WTC11 (cell line): ENCODE measurements around the gene SP3. TPM values are rescaled to one million over a fixed set of nuclear protein-coding genes. Genes with fewer than 3 reads are reported as not detected.

Source experiments
- ATAC-seq: fragments of 200-7000 bp; cut with Tn5 transposase; 2 replicates; pipeline ENCODE4 v1.10.0; 2021; ENCODE audit warnings: mild to moderate bottlenecking, moderate library complexity
- Bru-seq: library from RNA; stranded (reverse); fragments of 400-500 nt; gene quantifications from one replicate; lab custom pipeline; 2021; lab: Mats Ljungman, UMichigan
- CTCF ChIA-PET: fragments of 300-600 bp; sonication (Branson Sonifier 250); formaldehyde crosslinking; loops from one replicate; lab custom pipeline; 2021; ENCODE audit warnings: antibody characterized with exemption; lab: Charles Lee
- POLR2A ChIA-PET: fragments of 350-600 bp; sonication (Branson Sonifier 250); formaldehyde crosslinking; loops from one replicate; lab custom pipeline; 2021; ENCODE audit warnings: antibody characterized with exemption; lab: Charles Lee
- DNase-seq: peaks from one replicate; pipeline ENCODE4 v3.0.0; 2021; ENCODE audit warnings: low spot score
- H3K27ac Mint-ChIP-seq: 2 replicates; pipeline ENCODE4 v1.8.0; 2021; ENCODE audit warnings: mixed read lengths
- H3K27me3 Mint-ChIP-seq: 2 replicates; pipeline ENCODE4 v1.8.0; 2021; ENCODE audit warnings: low read depth, mild to moderate bottlenecking, moderate library complexity, mixed read lengths
- H3K36me3 Mint-ChIP-seq: 2 replicates; pipeline ENCODE4 v1.8.0; 2021; ENCODE audit warnings: mixed read lengths
- H3K4me1 Mint-ChIP-seq: 2 replicates; pipeline ENCODE4 v1.8.0; 2022; ENCODE audit warnings: mixed read lengths
- H3K4me3 Mint-ChIP-seq: 2 replicates; pipeline ENCODE4 v1.8.0; 2021; ENCODE audit warnings: mild to moderate bottlenecking, moderate library complexity, mixed read lengths
- H3K9me3 Mint-ChIP-seq: 2 replicates; pipeline ENCODE4 v1.8.0; 2021; ENCODE audit warnings: mixed read lengths
- CBFB ChIP-seq: sonication (generic); formaldehyde crosslinking; IDR thresholded peaks from 2 replicates; pipeline ENCODE4 v1.8.1; 2022; ENCODE audit warnings: mild to moderate bottlenecking, low read depth, missing genetic modification reagents
- FOXJ3 ChIP-seq: sonication (generic); formaldehyde crosslinking; IDR thresholded peaks from 2 replicates; pipeline ENCODE4 v1.9.0; 2021; ENCODE audit warnings: missing genetic modification reagents, mild to moderate bottlenecking, borderline replicate concordance
- KAT7 ChIP-seq: sonication (generic); formaldehyde crosslinking; IDR thresholded peaks from 2 replicates; pipeline ENCODE4 v1.8.1; 2023; ENCODE audit warnings: missing genetic modification reagents, mild to moderate bottlenecking, borderline replicate concordance
- MXD4 ChIP-seq: fragments of 250-450 bp; sonication (Bioruptor Pico); IDR thresholded peaks from 2 replicates; pipeline ENCODE4 v1.8.0; 2021; ENCODE audit warnings: mild to moderate bottlenecking, moderate library complexity, borderline replicate concordance
- NR1H2 ChIP-seq: sonication (generic); formaldehyde crosslinking; IDR thresholded peaks from 2 replicates; pipeline ENCODE4 v1.9.0; 2021; ENCODE audit warnings: mild to moderate bottlenecking, moderate library complexity, missing genetic modification reagents
- RELA ChIP-seq: sonication (generic); formaldehyde crosslinking; IDR thresholded peaks from 2 replicates; pipeline ENCODE4 v1.8.1; 2022; ENCODE audit warnings: missing genetic modification reagents, mild to moderate bottlenecking, borderline replicate concordance
- SMAD3 ChIP-seq: sonication (generic); formaldehyde crosslinking; IDR thresholded peaks from 2 replicates; pipeline ENCODE4 v1.8.0; 2022; ENCODE audit warnings: missing genetic modification reagents, mild to moderate bottlenecking, borderline replicate concordance
- TEAD4 ChIP-seq: sonication (generic); formaldehyde crosslinking; IDR thresholded peaks from 2 replicates; pipeline ENCODE4 v1.8.0; 2022; ENCODE audit warnings: mild to moderate bottlenecking, missing genetic modification reagents
- ZNF219 ChIP-seq: sonication (generic); formaldehyde crosslinking; IDR thresholded peaks from 2 replicates; pipeline ENCODE4 v1.8.0; 2023; ENCODE audit warnings: missing genetic modification reagents, mild to moderate bottlenecking, borderline replicate concordance
- ZNF232 ChIP-seq: sonication (generic); formaldehyde crosslinking; IDR thresholded peaks from 2 replicates; pipeline ENCODE4 v1.8.0; 2022; ENCODE audit warnings: mild to moderate bottlenecking, missing genetic modification reagents
- ZNF396 ChIP-seq: fragments of 250-450 bp; sonication (Bioruptor Pico); IDR thresholded peaks from 2 replicates; pipeline ENCODE4 v1.8.0; 2021; ENCODE audit warnings: mild to moderate bottlenecking, moderate library complexity, borderline replicate concordance
- ZNF423 ChIP-seq: fragments of 250-450 bp; sonication (Bioruptor Pico); IDR thresholded peaks from 2 replicates; pipeline ENCODE4 v2.1.2; 2022; ENCODE audit warnings: mild to moderate bottlenecking, moderate library complexity
- long read RNA-seq, 3 experiments: library from RNA in 1 of 3; library from capped mRNA in 1 of 3; library from polyadenylated mRNA in 1 of 3; unstranded in 2 of 3; stranded (forward) in 1 of 3; transcript quantifications; one replicate each; pipeline ENCODE4 v2.0.0, GENCODE V29; 2021
- total RNA-seq: library from RNA; stranded (reverse); gene quantifications from 3 replicates; pipeline ENCODE4 v1.2.3, GENCODE V29; 2021
- TF ChIP-seq, protein P1 (sequence below): sonication (generic); formaldehyde crosslinking; IDR thresholded peaks from 2 replicates; pipeline ENCODE4 v1.8.0; 2022; ENCODE audit warnings: mild to moderate bottlenecking, missing genetic modification reagents
- TF ChIP-seq, protein P2 (sequence below): fragments of 250-450 bp; sonication (Bioruptor Pico); IDR thresholded peaks from 2 replicates; pipeline ENCODE4 v1.9.0; 2021; ENCODE audit warnings: mild to moderate bottlenecking
- TF ChIP-seq, protein P3 (sequence below): sonication (generic); formaldehyde crosslinking; IDR thresholded peaks from 2 replicates; pipeline ENCODE4 v1.8.1; 2022; ENCODE audit warnings: low read depth, missing genetic modification reagents, borderline replicate concordance
- TF ChIP-seq, protein P4 (sequence below): sonication (generic); formaldehyde crosslinking; IDR thresholded peaks from 2 replicates; pipeline ENCODE4 v1.8.0; 2022; ENCODE audit warnings: mild to moderate bottlenecking, missing genetic modification reagents
- TF ChIP-seq, protein P5 (sequence below): sonication (generic); formaldehyde crosslinking; IDR thresholded peaks from 2 replicates; pipeline ENCODE4 v1.8.0; 2022; ENCODE audit warnings: mild to moderate bottlenecking, missing genetic modification reagents
- TF ChIP-seq, protein P6 (sequence below): sonication (generic); formaldehyde crosslinking; IDR thresholded peaks from 2 replicates; pipeline ENCODE4 v1.8.1; 2023; ENCODE audit warnings: mild to moderate bottlenecking, moderate library complexity, missing genetic modification reagents
- TF ChIP-seq, protein P7 (sequence below): sonication (generic); formaldehyde crosslinking; IDR thresholded peaks from 2 replicates; pipeline ENCODE4 v1.8.1; 2022; ENCODE audit warnings: mild to moderate bottlenecking, missing genetic modification reagents, moderate library complexity, borderline replicate concordance
- TF ChIP-seq, protein P8 (sequence below): sonication (generic); formaldehyde crosslinking; IDR thresholded peaks from 2 replicates; pipeline ENCODE4 v1.8.0; 2022; ENCODE audit warnings: mild to moderate bottlenecking, missing genetic modification reagents
- TF ChIP-seq, protein P9 (sequence below): sonication (generic); formaldehyde crosslinking; IDR thresholded peaks from 2 replicates; pipeline ENCODE4 v1.8.1; 2023; ENCODE audit warnings: mild to moderate bottlenecking, missing genetic modification reagents

Gene SP3
- total RNA-seq: 72.8 to 88.5 TPM (median 77.1 TPM) in 3 replicates
- percentile 94 among the genes with signal in this experiment for Bru-seq, nascent RNA
- long read RNA-seq, experiment 1, full-length matches to known transcripts: 234 of 321 reads
- long read RNA-seq, experiment 1, partial matches to known transcripts: 50 of 321 reads
- long read RNA-seq, experiment 1, other reads (novel, unspliced or antisense): 37 of 321 reads
- long read RNA-seq, experiment 2, full-length matches to known transcripts: 15 of 67 reads
- long read RNA-seq, experiment 2, partial matches to known transcripts: 15 of 67 reads
- long read RNA-seq, experiment 2, other reads (novel, unspliced or antisense): 37 of 67 reads
- long read RNA-seq, experiment 3, partial matches to known transcripts: 0 of 4 reads
- long read RNA-seq, experiment 3, other reads (novel, unspliced or antisense): 4 of 4 reads

DNA sequence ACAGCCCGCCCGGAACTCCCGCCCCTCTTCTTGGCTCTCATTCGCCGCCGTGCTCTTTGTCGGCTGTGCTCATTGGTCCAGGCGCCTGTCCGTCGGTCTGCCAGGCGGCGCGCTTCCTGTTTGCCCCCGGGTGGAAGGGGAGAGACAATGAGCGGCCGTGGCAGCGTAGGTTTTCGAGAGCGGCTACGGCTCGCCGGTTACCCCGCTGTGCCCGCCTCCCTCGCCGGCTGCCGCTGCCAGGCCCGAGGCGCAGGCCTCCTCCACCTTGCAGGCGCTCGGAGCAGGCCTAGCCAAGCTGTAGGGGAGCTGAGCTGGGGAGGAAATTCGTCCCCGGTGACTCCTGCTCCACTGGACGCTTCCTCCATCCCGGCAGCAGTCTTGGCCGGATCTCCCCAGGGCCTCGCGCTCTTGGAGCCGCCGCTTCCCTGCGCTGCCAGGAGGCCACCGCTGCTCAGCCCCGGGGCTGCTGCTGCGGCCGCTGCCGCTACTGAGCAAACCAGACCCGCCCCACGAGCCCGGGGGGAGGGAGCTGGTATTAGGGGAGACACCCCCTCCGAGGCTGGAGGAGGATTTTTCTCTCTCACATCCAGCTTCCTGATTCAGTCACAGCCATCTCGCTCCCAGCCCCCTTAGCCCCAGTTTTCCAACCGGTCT lies at the start of gene SP3:
TSS of gene SP3 (minus strand) at position 2 of the 654 bp plus-strand sequence. CDS start 202 bp downstream, outside the sequence.
- Mint-ChIP-seq H3K36me3 (peaks cover 21% of the 10 kb centered on the region), H3K4me1 (peaks cover 49% of the 10 kb centered on the region), H3K27me3 (no peaks in the 10 kb centered on the region; the same call in 1 of the 2 replicates), H3K4me3 (peak within 1 kb of the TSS; percentile 96), H3K9me3 (peaks cover 4% of the 10 kb centered on the region; the same call in 1 of the 2 replicates), H3K27ac (peak within 1 kb of the TSS; percentile 98)
- ATAC-seq (peak; percentile 84), DNase-seq (peak; percentile 96)
- ChIA-PET CTCF (interaction anchor here (1.0 kb wide), 1 partner anchor 75 kb away, joined by 3 read pairs; no protein-coding TSS in a partner anchor), POLR2A (interaction anchor here (0.9 to 1.0 kb wide), 2 partner anchors 59 to 86 kb away, joined by 3 to 4 read pairs; no protein-coding TSS in a partner anchor)
- TF ChIP-seq FOXJ3: no peak
- TF ChIP-seq, protein P1, sequence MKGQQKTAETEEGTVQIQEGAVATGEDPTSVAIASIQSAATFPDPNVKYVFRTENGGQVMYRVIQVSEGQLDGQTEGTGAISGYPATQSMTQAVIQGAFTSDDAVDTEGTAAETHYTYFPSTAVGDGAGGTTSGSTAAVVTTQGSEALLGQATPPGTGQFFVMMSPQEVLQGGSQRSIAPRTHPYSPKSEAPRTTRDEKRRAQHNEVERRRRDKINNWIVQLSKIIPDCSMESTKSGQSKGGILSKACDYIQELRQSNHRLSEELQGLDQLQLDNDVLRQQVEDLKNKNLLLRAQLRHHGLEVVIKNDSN (CRISPR knock-in tag): 0 out of 2 replicates have a peak, but pooled peaks have one; percentile 49
- TF ChIP-seq, protein P2, sequence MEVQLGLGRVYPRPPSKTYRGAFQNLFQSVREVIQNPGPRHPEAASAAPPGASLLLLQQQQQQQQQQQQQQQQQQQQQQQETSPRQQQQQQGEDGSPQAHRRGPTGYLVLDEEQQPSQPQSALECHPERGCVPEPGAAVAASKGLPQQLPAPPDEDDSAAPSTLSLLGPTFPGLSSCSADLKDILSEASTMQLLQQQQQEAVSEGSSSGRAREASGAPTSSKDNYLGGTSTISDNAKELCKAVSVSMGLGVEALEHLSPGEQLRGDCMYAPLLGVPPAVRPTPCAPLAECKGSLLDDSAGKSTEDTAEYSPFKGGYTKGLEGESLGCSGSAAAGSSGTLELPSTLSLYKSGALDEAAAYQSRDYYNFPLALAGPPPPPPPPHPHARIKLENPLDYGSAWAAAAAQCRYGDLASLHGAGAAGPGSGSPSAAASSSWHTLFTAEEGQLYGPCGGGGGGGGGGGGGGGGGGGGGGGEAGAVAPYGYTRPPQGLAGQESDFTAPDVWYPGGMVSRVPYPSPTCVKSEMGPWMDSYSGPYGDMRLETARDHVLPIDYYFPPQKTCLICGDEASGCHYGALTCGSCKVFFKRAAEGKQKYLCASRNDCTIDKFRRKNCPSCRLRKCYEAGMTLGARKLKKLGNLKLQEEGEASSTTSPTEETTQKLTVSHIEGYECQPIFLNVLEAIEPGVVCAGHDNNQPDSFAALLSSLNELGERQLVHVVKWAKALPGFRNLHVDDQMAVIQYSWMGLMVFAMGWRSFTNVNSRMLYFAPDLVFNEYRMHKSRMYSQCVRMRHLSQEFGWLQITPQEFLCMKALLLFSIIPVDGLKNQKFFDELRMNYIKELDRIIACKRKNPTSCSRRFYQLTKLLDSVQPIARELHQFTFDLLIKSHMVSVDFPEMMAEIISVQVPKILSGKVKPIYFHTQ (CRISPR knock-in tag): no peak
- TF ChIP-seq SMAD3: peak; percentile 68; the same call in 1 of the 2 replicates
- TF ChIP-seq ZNF219 (CRISPR knock-in tag): no peak
- TF ChIP-seq ZNF423 (CRISPR knock-in tag): 0 out of 2 replicates have a peak, but pooled peaks have one; percentile 6
- TF ChIP-seq RELA (CRISPR knock-in tag): peak; percentile 76; the same call in 1 of the 2 replicates
- TF ChIP-seq ZNF396 (CRISPR knock-in tag): no peak
- peak; percentile 63; the same call in 1 of the 2 replicates for TF ChIP-seq ZNF232 (CRISPR knock-in tag)
- TF ChIP-seq, protein P3, sequence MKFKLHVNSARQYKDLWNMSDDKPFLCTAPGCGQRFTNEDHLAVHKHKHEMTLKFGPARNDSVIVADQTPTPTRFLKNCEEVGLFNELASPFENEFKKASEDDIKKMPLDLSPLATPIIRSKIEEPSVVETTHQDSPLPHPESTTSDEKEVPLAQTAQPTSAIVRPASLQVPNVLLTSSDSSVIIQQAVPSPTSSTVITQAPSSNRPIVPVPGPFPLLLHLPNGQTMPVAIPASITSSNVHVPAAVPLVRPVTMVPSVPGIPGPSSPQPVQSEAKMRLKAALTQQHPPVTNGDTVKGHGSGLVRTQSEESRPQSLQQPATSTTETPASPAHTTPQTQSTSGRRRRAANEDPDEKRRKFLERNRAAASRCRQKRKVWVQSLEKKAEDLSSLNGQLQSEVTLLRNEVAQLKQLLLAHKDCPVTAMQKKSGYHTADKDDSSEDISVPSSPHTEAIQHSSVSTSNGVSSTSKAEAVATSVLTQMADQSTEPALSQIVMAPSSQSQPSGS (CRISPR knock-in tag): no peak
- TF ChIP-seq, protein P4, sequence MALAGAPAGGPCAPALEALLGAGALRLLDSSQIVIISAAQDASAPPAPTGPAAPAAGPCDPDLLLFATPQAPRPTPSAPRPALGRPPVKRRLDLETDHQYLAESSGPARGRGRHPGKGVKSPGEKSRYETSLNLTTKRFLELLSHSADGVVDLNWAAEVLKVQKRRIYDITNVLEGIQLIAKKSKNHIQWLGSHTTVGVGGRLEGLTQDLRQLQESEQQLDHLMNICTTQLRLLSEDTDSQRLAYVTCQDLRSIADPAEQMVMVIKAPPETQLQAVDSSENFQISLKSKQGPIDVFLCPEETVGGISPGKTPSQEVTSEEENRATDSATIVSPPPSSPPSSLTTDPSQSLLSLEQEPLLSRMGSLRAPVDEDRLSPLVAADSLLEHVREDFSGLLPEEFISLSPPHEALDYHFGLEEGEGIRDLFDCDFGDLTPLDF: no peak
- TF ChIP-seq, protein P5, sequence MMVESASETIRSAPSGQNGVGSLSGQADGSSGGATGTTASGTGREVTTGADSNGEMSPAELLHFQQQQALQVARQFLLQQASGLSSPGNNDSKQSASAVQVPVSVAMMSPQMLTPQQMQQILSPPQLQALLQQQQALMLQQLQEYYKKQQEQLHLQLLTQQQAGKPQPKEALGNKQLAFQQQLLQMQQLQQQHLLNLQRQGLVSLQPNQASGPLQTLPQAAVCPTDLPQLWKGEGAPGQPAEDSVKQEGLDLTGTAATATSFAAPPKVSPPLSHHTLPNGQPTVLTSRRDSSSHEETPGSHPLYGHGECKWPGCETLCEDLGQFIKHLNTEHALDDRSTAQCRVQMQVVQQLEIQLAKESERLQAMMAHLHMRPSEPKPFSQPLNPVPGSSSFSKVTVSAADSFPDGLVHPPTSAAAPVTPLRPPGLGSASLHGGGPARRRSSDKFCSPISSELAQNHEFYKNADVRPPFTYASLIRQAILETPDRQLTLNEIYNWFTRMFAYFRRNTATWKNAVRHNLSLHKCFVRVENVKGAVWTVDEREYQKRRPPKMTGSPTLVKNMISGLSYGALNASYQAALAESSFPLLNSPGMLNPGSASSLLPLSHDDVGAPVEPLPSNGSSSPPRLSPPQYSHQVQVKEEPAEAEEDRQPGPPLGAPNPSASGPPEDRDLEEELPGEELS: peak; percentile 81
- TF ChIP-seq, protein P6, sequence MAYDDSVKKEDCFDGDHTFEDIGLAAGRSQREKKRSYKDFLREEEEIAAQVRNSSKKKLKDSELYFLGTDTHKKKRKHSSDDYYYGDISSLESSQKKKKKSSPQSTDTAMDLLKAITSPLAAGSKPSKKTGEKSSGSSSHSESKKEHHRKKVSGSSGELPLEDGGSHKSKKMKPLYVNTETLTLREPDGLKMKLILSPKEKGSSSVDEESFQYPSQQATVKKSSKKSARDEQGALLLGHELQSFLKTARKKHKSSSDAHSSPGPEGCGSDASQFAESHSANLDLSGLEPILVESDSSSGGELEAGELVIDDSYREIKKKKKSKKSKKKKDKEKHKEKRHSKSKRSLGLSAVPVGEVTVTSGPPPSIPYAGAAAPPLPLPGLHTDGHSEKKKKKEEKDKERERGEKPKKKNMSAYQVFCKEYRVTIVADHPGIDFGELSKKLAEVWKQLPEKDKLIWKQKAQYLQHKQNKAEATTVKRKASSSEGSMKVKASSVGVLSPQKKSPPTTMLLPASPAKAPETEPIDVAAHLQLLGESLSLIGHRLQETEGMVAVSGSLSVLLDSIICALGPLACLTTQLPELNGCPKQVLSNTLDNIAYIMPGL (CRISPR knock-in tag): peak; percentile 86; the same call in 1 of the 2 replicates
- no peak for TF ChIP-seq MXD4 (CRISPR knock-in tag)
- no peak for TF ChIP-seq NR1H2 (CRISPR knock-in tag)
- no peak for TF ChIP-seq CBFB
- TF ChIP-seq, protein P7, sequence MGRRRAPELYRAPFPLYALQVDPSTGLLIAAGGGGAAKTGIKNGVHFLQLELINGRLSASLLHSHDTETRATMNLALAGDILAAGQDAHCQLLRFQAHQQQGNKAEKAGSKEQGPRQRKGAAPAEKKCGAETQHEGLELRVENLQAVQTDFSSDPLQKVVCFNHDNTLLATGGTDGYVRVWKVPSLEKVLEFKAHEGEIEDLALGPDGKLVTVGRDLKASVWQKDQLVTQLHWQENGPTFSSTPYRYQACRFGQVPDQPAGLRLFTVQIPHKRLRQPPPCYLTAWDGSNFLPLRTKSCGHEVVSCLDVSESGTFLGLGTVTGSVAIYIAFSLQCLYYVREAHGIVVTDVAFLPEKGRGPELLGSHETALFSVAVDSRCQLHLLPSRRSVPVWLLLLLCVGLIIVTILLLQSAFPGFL (CRISPR knock-in tag): no peak
- TF ChIP-seq, protein P8, sequence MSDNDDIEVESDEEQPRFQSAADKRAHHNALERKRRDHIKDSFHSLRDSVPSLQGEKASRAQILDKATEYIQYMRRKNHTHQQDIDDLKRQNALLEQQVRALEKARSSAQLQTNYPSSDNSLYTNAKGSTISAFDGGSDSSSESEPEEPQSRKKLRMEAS: peak; percentile 71; the same call in 1 of the 2 replicates
- TF ChIP-seq, protein P9, sequence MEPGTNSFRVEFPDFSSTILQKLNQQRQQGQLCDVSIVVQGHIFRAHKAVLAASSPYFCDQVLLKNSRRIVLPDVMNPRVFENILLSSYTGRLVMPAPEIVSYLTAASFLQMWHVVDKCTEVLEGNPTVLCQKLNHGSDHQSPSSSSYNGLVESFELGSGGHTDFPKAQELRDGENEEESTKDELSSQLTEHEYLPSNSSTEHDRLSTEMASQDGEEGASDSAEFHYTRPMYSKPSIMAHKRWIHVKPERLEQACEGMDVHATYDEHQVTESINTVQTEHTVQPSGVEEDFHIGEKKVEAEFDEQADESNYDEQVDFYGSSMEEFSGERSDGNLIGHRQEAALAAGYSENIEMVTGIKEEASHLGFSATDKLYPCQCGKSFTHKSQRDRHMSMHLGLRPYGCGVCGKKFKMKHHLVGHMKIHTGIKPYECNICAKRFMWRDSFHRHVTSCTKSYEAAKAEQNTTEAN (CRISPR knock-in tag): no peak
- TF ChIP-seq KAT7 (CRISPR knock-in tag): peak; percentile 97; the same call in 1 of the 2 replicates
- TF ChIP-seq TEAD4: no peak
